Breast epithelium (tissue), 3 donors: Measurements from ENCODE around the gene MRAS.

Source experiments
- CTCF ChIP-seq, 3 donors: fragments of 450-650 bp; IDR thresholded peaks; one replicate each; pipeline ENCODE4 v1.5.1; 2016 to 2017; ENCODE audit warnings: antibody characterized with exemption in 3 of 3, mild to moderate bottlenecking in 3 of 3, moderate library complexity in 3 of 3
- POLR2A ChIP-seq: fragments of 450-650 bp; IDR thresholded peaks from one replicate; pipeline ENCODE4 v1.6.1; 2016; ENCODE audit warnings: antibody characterized with exemption, mild to moderate bottlenecking, moderate library complexity

GRCh38 chr3:138437281-138437680 is 88.9 kb downstream of the MRAS start:
- TF ChIP-seq CTCF (IDR thresholded peaks at IDR 0.05) = no peak
- TF ChIP-seq POLR2A = no peak
